HepG2 (cell line): ENCODE measurements around the gene ADCY6. TPM values are rescaled to one million over a fixed set of nuclear protein-coding genes. Genes with fewer than 3 reads are reported as not detected.

Experiments used
- FIP1L1 ChIP-seq: fragments of 200-400 bp; formaldehyde crosslinking; IDR thresholded peaks from 2 replicates; pipeline ENCODE4 v1.6.1; 2018; ENCODE audit warnings: low read depth, mild to moderate bottlenecking, low read length, moderate library complexity, borderline replicate concordance; ENCODE audit not compliant: insufficient read depth
- GRHL1 ChIP-seq: sonication (generic); formaldehyde crosslinking; conservative IDR thresholded peaks from 2 replicates; pipeline ENCODE4 v1.8.0; 2022; ENCODE audit warnings: missing genetic modification reagents
- GTF3A ChIP-seq: sonication (generic); formaldehyde crosslinking; conservative IDR thresholded peaks from 2 replicates; pipeline ENCODE4 v1.4.0; 2020; ENCODE audit warnings: mild to moderate bottlenecking, missing genetic modification reagents
- HNRNPL ChIP-seq: fragments of 200-400 bp; formaldehyde crosslinking; IDR thresholded peaks from 2 replicates; pipeline ENCODE4 v1.6.1; 2017; ENCODE audit warnings: mild to moderate bottlenecking, low read depth, low read length
- MXD1 ChIP-seq: sonication (generic); formaldehyde crosslinking; IDR thresholded peaks from 2 replicates; pipeline ENCODE4 v1.4.0; 2020; ENCODE audit warnings: mild to moderate bottlenecking, missing genetic modification reagents
- PRDM4 ChIP-seq: sonication (generic); formaldehyde crosslinking; IDR thresholded peaks from 2 replicates; pipeline ENCODE4 v1.9.0; 2021; ENCODE audit warnings: missing genetic modification reagents, borderline replicate concordance
- REST ChIP-seq, 2 experiments: IDR thresholded peaks; 2 replicates each; pipeline ENCODE4 v1.6.1; 2011 to 2012; ENCODE audit warnings: low read length in 2 of 2, borderline replicate concordance in 1 of 2, low read depth in 1 of 2, mild to moderate bottlenecking in 1 of 2, moderate library complexity in 1 of 2
- SRSF9 ChIP-seq: fragments of 200-400 bp; formaldehyde crosslinking; IDR thresholded peaks from 2 replicates; pipeline ENCODE4 v1.6.1; 2018; ENCODE audit warnings: borderline replicate concordance, mild to moderate bottlenecking, low read depth, low read length; ENCODE audit not compliant: insufficient read depth, poor library complexity, severe bottlenecking
- ZBTB3 ChIP-seq: sonication (generic); formaldehyde crosslinking; IDR thresholded peaks from 2 replicates; pipeline ENCODE4 v1.4.0; 2020; ENCODE audit warnings: low read depth, mild to moderate bottlenecking, moderate library complexity, missing genetic modification reagents, borderline replicate concordance
- ZNF205 ChIP-seq: IDR thresholded peaks from 2 replicates; pipeline ENCODE4 v1.6.1; 2018; ENCODE audit warnings: missing biosample characterization, missing genetic modification reagents
- ZNF256 ChIP-seq: sonication (generic); formaldehyde crosslinking; conservative IDR thresholded peaks from 2 replicates; pipeline ENCODE4 v1.4.0; 2020; ENCODE audit warnings: missing genetic modification reagents
- ZNF431 ChIP-seq: sonication (generic); formaldehyde crosslinking; IDR thresholded peaks from 2 replicates; pipeline ENCODE4 v1.9.0; 2022; ENCODE audit warnings: missing genetic modification reagents, low read depth, mild to moderate bottlenecking, borderline replicate concordance
- ZNF468 ChIP-seq: sonication (generic); formaldehyde crosslinking; IDR thresholded peaks from 2 replicates; pipeline ENCODE4 v1.8.0; 2022; ENCODE audit warnings: mild to moderate bottlenecking, moderate library complexity, missing genetic modification reagents
- ZNF512 ChIP-seq: sonication (generic); formaldehyde crosslinking; IDR thresholded peaks from 2 replicates; pipeline ENCODE4 v1.4.0; 2020; ENCODE audit warnings: mild to moderate bottlenecking, missing genetic modification reagents
- ZNF589 ChIP-seq: sonication (generic); formaldehyde crosslinking; conservative IDR thresholded peaks from 2 replicates; pipeline ENCODE4 v1.8.0; 2022; ENCODE audit warnings: mild to moderate bottlenecking, moderate library complexity, missing genetic modification reagents
- ZNF83 ChIP-seq: sonication (generic); formaldehyde crosslinking; IDR thresholded peaks from 2 replicates; pipeline ENCODE4 v1.4.0; 2020; ENCODE audit warnings: missing genetic modification reagents, mild to moderate bottlenecking, borderline replicate concordance
- ZSCAN29 ChIP-seq: sonication (generic); formaldehyde crosslinking; conservative IDR thresholded peaks from 2 replicates; pipeline ENCODE4 v1.4.0; 2020; ENCODE audit warnings: mild to moderate bottlenecking, missing genetic modification reagents
- polyA plus RNA-seq, 8 experiments: library from polyadenylated mRNA; depleted of rRNA in 3 of 8; stranded (reverse) in 7 of 8; unstranded in 1 of 8; fragments of >200 nt; fragmentation: Illumina TruSeq in 4 of 8; extraction: Trizol in 4 of 8; gene quantifications; 2 replicates each; pipeline versions ENCODE4 v1.2.1 to v1.2.3, GENCODE V29; 2011 to 2016; ENCODE audit warnings: low read depth in 4 of 8, missing spikeins in 1 of 8, mixed read lengths in 1 of 8; ENCODE audit not compliant: insufficient read depth in 1 of 8
- total RNA-seq, 5 experiments: library from RNA; depleted of rRNA; stranded (reverse); fragments of >200 nt; fragmentation: Illumina TruSeq; extraction: Trizol; gene quantifications; 2 replicates each; pipeline ENCODE4 v1.2.3, GENCODE V29; 2016; ENCODE audit warnings: low read depth in 1 of 5

ADCY6 gene
- total and polyA plus RNA-seq, 2 of the 13 experiments (the other 11 are each of a cell fraction or from before 2014, with no cell fraction given), result 10.6 to 11.8 TPM

- TF ChIP-seq ZNF512 (no peak), ZNF83 (CRISPR knock-in tag) (peak; percentile 65; the same call in 1 of the 2 replicates), ZNF256 (no peak), ZNF468 (CRISPR knock-in tag) (0 out of 2 replicates have a peak, but pooled peaks have one; percentile 14), REST (IDR thresholded peaks at IDR 0.05; ENCODE audit: borderline replicate concordance in 1 of 2, low read depth in 1 of 2, low read length in 2 of 2) (no peak), ZBTB3 (CRISPR knock-in tag) (no peak), SRSF9 (no peak), ZSCAN29 (CRISPR knock-in tag) (no peak), ZNF431 (no peak), MXD1 (CRISPR knock-in tag) (peak; percentile 81), GRHL1 (CRISPR knock-in tag) (no peak), PRDM4 (CRISPR knock-in tag) (no peak), GTF3A (CRISPR knock-in tag) (no peak), FIP1L1 (no peak), HNRNPL (no peak), ZNF205 (no peak; the same call in 1 of the 2 replicates), ZNF589 (no peak)
Measured at GRCh38 chr12:48814262-48815125, 25.6 kb upstream of the ADCY6 start (continued).
